Lower leg skin (tissue), 4 donors: ENCODE results near the gene MSH3. TPM values are rescaled to one million over a fixed set of nuclear protein-coding genes. Genes with fewer than 3 reads are reported as not detected.
A peak's percentile ranks its signal among the peaks of the same experiment; 100 is the strongest.

Experiments used
- DNase-seq, 2 donors: peaks; one replicate each; pipeline ENCODE4 v3.0.0-alpha.2; 2019; ENCODE audit warnings: low spot score in 2 of 2
- H3K4me3 ChIP-seq: fragments of 200-600 bp; sonication (generic); 2 replicates; pipeline ENCODE4 v1.5.1; 2017; ENCODE audit warnings: mild to moderate bottlenecking, low read depth; ENCODE audit not compliant: poor library complexity, severe bottlenecking
- POLR2A ChIP-seq, 2 donors: fragments of 450-650 bp; IDR thresholded peaks; one replicate each; pipeline ENCODE4 v1.6.1; 2016 to 2017; ENCODE audit warnings: antibody characterized with exemption in 2 of 2, mild to moderate bottlenecking in 1 of 2, moderate library complexity in 1 of 2
- WGBS, 2 donors: methylation state at CpG; one replicate each; pipeline ENCODE4 v1.1.5; 2018; 5-methylcytosine and 5-hydroxymethylcytosine counted together
- intact Hi-C: fragments of 100-400 bp; cut with DNase I; formaldehyde crosslinking; loops from one replicate; pipeline ENCODE4 v1.15.0; 2023; ENCODE audit warnings: low total_unique reads
- total RNA-seq, 4 donors: library from RNA; depleted of rRNA; stranded (reverse); fragments of >200 nt; gene quantifications; one replicate each; pipeline ENCODE4 v1.1.0, GENCODE V29; 2016
- TF ChIP-seq, protein P1 (sequence below), 3 donors: fragments of 450-650 bp; IDR thresholded peaks; one replicate each; pipeline ENCODE4 v1.5.1; 2016; ENCODE audit warnings: antibody characterized with exemption in 3 of 3, mild to moderate bottlenecking in 3 of 3, moderate library complexity in 2 of 3

The MSH3 gene
- total RNA-seq, 4 donors from 2014 or later, result 8.4 to 17.1 (median 11.4) TPM

- WGBS, 2 donors, result 57 to 58% methylated on average over 4 of the region's 4 CpGs
- TF ChIP-seq, protein P1, sequence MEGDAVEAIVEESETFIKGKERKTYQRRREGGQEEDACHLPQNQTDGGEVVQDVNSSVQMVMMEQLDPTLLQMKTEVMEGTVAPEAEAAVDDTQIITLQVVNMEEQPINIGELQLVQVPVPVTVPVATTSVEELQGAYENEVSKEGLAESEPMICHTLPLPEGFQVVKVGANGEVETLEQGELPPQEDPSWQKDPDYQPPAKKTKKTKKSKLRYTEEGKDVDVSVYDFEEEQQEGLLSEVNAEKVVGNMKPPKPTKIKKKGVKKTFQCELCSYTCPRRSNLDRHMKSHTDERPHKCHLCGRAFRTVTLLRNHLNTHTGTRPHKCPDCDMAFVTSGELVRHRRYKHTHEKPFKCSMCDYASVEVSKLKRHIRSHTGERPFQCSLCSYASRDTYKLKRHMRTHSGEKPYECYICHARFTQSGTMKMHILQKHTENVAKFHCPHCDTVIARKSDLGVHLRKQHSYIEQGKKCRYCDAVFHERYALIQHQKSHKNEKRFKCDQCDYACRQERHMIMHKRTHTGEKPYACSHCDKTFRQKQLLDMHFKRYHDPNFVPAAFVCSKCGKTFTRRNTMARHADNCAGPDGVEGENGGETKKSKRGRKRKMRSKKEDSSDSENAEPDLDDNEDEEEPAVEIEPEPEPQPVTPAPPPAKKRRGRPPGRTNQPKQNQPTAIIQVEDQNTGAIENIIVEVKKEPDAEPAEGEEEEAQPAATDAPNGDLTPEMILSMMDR (IDR thresholded peaks at IDR 0.05), result no peak
- no peak for TF ChIP-seq POLR2A (IDR thresholded peaks at IDR 0.05)
- H3K4me3 ChIP-seq, result no peak overlapping the region
- no peak for DNase-seq
- intact Hi-C loops, result no loop called here
These were observed 13.1 kb upstream of the MSH3 start for GRCh38 chr5:80641353-80641752.

DNA sequence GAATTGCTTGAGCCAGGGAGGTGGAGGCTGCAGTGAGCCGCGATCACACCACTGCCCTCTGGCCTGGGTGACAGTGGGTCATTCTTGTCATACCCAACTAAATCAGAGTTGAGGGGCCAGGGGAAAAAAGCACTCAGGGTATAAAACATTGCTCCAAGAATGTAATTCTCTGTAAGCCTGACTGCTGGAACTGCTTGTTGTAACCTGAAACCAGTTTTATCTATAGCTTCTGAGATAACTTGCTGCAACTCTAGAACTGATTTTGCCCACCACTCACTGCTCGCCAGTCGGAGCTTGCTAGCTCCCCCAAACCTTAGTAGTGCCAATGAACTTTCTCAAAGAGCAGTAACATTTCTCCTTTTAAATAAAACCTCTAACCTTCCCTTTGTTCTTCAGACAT is 9.6 kb upstream of the MSH3 start:
- no peak overlapping the region for H3K4me3 ChIP-seq
- intact Hi-C loops, result no loop called here
- no peak for TF ChIP-seq POLR2A (IDR thresholded peaks at IDR 0.05)
- TF ChIP-seq, protein P1 (IDR thresholded peaks at IDR 0.05), result no peak
- DNase-seq, result no peak
- 88 to 92% methylated on average over 4 of the region's 4 CpGs for WGBS, 2 donors

- intact Hi-C loops, result no loop called here
- TF ChIP-seq, protein P1 (IDR thresholded peaks at IDR 0.05), result no peak
- no peak for TF ChIP-seq POLR2A (IDR thresholded peaks at IDR 0.05)
- no peak for DNase-seq
- 71 to 73% methylated on average over 3 of the region's 3 CpGs for WGBS, 2 donors
- H3K4me3 ChIP-seq, result no peak overlapping the region
These were observed 7.5 kb upstream of the MSH3 start for GRCh38 chr5:80646926-80647325.

DNA sequence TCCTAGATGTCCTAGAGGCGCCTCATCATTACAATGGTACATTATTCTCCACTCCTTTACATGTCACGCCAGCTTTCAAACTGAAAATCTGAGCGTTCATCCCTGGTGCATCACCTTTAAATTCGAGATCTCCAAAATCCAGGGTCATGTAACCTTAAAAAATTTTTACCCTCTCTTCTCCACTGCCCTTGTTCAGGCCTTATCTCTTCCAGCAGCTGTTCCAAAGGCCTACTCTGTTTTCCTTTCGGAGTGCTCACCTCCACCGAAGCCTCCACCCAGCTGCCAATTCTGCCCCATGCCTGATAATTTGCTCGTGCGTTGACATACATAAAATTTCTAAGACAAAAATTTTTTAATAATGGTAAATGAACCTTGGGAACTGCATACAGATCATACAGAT is 950 bp upstream of the MSH3 start:
- intact Hi-C loops, result no loop called here

DNA sequence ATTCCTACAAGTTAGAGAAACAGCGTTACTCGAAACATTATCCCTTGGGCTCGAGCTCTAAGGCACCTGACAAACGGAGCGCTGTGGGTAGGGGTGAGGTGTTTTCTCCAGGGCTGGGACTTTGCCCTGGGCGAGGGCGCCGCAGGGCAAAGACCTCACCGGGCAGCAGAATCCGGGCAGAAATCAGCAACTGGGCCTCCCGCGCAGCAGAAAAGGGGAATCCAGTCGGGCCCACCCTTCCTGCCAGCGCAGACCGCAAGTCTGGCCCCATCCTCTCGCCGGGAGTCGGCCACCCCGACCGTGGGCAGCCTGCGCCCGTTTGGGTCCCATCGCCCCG is 430 bp upstream of the MSH3 start:
- peak overlapping the region; percentile 18 for H3K4me3 ChIP-seq
- DNase-seq, result no peak
- intact Hi-C loops, result no loop called here
- TF ChIP-seq, protein P1 (IDR thresholded peaks at IDR 0.05), result no peak
- no peak for TF ChIP-seq POLR2A (IDR thresholded peaks at IDR 0.05)
- 1% methylated on average over 17 to 19 of the region's 24 CpGs for WGBS, 2 donors

More for the DNA sequence above, 950 bp upstream of the MSH3 start:
- DNase-seq, result no peak
- no peak for TF ChIP-seq POLR2A (IDR thresholded peaks at IDR 0.05)
- TF ChIP-seq, protein P1 (IDR thresholded peaks at IDR 0.05), result no peak
- no peak overlapping the region for H3K4me3 ChIP-seq
- 48 to 50% methylated on average over 8 of the region's 8 CpGs for WGBS, 2 donors

GRCh38 chr5:80655231-80655774 is 851 bp downstream of the MSH3 start:
- TF ChIP-seq, protein P1 (IDR thresholded peaks at IDR 0.05), result no peak
- TF ChIP-seq POLR2A (IDR thresholded peaks at IDR 0.05), result no peak
- 21 to 22% methylated on average over 7 of the region's 7 CpGs for WGBS, 2 donors
- H3K4me3 ChIP-seq, result peak overlapping the region; percentile 80
- DNase-seq, result no peak
- intact Hi-C loops, result no loop called here
